Erythroblast (primary cell): ENCODE measurements around the gene XPR1.

ENCODE experiments used
- GATA1 ChIP-seq: IDR thresholded peaks from 2 replicates; pipeline ENCODE4 v1.6.1; 2011; ENCODE audit warnings: low read depth, mild to moderate bottlenecking, control low read depth, low read length, moderate library complexity
- POLR2A ChIP-seq: IDR thresholded peaks from 2 replicates; pipeline ENCODE4 v1.6.1; 2011; ENCODE audit warnings: mild to moderate bottlenecking, low read length

- TF ChIP-seq POLR2A (no peak), GATA1 (no peak)
Measured at GRCh38 chr1:180590889-180591288, 40.9 kb upstream of the XPR1 start.
